ENCODE measurements around the gene TMEM31. TPM values are rescaled to one million over a fixed set of nuclear protein-coding genes. Genes with fewer than 3 reads are reported as not detected.

TMEM31 gene
- polyA plus RNA-seq, 2 donors = 0.05 TPM; not detected in 1

Other genes starting within 250 kb of the TMEM31 start
- gene RAB40A, start 191.4 kb upstream of the TMEM31 start, polyA plus RNA-seq = 1 to 10 TPM in 1 of 2 donors, under 1 TPM in 1; 0.94 to 1.2 TPM
- 100 to 1,000 TPM in 1 of 2 donors, 10 to 100 TPM in 1; 94.8 to 124 TPM for gene TCEAL4, start 125.4 kb upstream of the TMEM31 start, polyA plus RNA-seq
- gene TCEAL3, start 102.9 kb upstream of the TMEM31 start, polyA plus RNA-seq = 10 to 100 TPM in 1 of 2 donors, 1 to 10 TPM in 1; 9.5 to 19.7 TPM
- 10 to 100 TPM; 13.3 to 25.9 TPM for gene TCEAL1, start 81.9 kb upstream of the TMEM31 start, polyA plus RNA-seq
- 100 to 1,000 TPM; 161 to 242 TPM for gene MORF4L2, start 24.2 kb upstream of the TMEM31 start, polyA plus RNA-seq
- gene PLP1, start 65.9 kb downstream of the TMEM31 start, polyA plus RNA-seq = 1 to 10 TPM in 1 of 2 donors, under 1 TPM in 1; 0.94 to 2.3 TPM
- gene RAB9B, start 121.3 kb downstream of the TMEM31 start, polyA plus RNA-seq = 1 to 10 TPM in 1 of 2 donors, under 1 TPM in 1; 0.45 to 1.0 TPM

Data from esophagus (tissue), 2 donors.